Activated T-helper 9 cell treated with anti-CD3 and anti-CD28 coated beads, Interleukin-2, amount 50 U/mL, for 16 hours (primary cell): ENCODE data around the gene MRPS2.
"Not testable (repeated sequence)": the region's sequence is repeated elsewhere in the genome, so short reads cannot be mapped to it uniquely, and the experiment has no call there.

Experiments
- DNase-seq: peaks from one replicate; pipeline ENCODE4 v3.0.0-alpha.2; 2020; ENCODE audit warnings: low read depth

MRPS2 gene

DNA sequence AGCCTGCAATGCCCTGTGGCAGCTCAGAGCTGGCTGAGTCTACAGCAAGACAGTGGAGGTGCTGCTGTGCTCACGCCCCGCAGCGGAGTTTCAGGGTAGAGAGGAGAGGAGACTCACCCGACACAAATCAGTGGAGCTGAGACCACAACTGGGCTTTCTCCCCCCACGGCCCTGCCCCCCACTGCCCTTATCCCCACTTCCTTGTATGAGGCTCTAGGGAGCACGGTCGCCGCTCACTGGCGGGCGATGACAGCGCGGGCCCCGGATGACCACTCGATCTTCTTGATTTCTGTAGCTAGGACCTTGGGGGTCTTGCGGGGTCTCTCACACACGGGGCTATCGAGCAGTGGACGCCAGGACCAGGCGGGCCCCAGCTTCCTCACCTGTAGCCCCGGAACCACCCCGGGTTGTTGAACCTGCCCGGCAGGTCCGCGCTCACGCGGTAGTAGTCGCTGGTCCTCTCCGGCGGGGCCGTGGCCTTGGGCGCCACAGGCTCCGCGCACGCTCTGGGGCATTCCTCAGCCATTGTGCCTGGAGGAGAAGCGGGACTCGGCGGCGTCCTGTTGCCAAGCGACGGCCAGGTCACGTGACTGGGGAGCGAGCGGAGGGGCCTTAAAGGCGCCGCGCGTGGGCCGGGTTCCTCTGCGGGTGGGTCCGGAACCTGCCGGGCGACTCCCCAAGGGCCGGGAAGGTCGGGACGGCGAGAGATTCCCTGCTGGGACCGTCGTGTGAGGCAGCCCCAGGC, 984 bp upstream of the MRPS2 start:
- DNase-seq: peak; percentile 84

DNA sequence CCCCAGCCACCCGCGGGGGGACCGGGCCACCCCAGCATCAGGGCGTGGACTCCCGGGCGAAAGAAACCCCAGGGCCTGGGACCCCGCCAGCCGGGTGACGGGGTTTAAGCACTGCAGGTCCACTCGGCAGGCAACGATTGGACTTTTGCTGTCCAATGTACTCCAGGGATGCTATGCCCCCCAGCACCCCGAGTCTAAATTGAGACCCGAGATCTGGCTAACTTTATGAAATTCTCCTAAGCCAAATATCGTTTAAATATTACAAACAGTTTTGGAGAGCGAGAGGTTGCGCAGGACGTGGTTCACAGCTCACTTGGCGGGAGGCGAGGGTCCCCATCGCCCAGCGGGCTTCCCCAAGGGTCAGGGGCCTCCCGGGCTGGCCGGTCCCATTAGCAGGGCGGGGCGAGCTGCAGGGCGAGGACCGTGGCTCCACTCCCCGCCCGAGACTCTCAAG, 384 bp upstream of the MRPS2 start:
- DNase-seq: no peak

DNA sequence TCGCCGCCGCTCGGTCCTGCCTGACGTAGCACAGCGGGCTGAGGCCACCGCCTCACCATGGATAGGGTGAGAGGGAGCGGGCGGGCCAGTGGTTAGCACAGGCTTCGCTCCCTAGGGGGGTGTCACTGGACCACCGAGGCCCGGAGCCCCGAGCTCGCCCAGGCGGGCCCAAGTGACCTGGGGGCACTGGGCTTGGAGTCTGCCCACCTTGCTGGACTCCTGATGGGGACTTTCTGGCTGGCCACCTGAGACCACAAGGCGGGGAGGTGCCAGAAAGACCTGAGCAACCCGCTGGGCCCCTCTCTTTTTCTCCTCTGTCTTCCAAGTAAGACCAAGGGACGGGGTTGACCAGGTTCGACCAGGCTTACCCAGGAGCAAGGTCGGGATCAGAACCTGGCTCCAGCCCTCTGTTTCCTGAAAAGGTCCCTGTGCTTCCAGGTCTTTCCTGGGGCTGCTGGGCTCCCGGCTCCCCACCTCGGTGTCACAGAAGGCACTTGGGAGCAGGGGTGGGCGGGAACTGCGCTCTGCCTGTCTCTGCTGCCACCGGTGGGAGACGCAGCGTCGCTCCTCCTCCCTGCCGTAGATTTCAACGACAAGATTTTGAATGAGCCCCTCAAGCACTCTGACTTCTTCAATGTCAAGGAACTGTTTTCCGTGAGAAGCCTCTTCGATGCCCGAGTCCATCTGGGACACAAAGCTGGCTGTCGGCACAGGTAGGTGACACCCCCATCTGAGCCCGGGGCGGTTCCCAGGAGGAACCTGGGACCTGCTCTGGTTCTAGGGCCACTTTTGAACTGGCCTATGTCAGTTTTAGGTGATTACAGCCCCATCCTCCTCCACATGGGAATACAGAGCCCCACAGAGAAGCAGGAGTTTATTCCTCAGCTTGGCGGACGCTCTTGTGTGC, 1.0 kb downstream of the MRPS2 start:
- no peak for DNase-seq

DNA sequence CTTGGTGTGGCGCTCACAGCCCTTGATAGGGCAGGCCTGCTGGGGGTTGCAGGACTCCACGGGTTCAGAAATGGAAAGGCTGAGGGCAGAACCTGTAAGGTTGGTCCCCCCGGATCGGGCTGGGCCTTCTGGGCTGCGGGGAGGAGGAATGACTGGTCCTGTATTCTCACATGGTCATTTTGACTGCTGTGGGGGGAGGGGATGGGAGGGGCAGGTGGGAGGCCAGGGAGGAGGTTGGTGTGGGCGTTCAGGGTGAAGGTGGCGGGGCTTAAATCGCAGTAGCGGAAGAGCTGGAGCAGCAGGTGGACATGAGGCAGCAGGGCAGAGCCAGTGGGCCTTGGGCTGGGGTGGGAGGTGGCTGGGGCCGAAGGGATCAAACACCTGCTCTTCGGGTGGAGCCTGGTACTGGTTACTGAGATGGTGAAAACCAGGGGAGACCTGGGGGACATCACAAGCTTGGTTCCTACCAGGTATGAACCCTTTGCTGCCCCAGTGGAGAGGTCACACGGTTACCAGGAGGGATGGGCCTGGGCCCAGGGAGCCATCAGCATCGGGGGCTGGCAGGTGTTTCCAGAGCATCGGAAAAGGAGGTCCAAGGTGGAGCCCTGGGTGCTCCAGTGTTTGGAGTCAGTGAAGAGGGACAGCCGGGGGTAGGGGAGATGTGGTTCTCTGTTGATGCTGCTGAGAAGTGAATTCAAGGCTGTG, 1.8 kb downstream of the MRPS2 start:
- no peak for DNase-seq

DNA sequence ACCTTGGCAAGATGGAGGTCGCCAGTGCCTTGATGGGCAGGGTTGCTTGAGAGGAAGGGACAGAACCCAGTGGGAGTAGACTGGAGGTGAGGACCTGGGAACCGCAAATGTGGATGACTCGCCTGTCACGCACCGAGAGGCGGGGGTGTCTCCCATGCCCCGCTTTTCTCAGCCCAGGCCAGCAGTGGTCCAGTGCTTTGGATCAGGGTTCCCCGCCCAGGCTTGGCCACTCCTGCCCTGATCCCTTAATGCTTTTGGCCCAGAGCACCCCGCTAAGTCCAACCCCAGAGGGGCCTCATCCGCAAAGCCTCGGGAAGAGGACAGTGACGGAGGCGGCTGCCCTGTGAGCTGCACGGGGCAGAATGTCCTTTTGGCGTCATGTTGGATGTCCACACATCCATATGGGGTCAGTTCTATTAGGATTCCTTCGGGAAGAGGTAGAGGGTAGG, 2.4 kb downstream of the MRPS2 start:
- no peak for DNase-seq

DNA sequence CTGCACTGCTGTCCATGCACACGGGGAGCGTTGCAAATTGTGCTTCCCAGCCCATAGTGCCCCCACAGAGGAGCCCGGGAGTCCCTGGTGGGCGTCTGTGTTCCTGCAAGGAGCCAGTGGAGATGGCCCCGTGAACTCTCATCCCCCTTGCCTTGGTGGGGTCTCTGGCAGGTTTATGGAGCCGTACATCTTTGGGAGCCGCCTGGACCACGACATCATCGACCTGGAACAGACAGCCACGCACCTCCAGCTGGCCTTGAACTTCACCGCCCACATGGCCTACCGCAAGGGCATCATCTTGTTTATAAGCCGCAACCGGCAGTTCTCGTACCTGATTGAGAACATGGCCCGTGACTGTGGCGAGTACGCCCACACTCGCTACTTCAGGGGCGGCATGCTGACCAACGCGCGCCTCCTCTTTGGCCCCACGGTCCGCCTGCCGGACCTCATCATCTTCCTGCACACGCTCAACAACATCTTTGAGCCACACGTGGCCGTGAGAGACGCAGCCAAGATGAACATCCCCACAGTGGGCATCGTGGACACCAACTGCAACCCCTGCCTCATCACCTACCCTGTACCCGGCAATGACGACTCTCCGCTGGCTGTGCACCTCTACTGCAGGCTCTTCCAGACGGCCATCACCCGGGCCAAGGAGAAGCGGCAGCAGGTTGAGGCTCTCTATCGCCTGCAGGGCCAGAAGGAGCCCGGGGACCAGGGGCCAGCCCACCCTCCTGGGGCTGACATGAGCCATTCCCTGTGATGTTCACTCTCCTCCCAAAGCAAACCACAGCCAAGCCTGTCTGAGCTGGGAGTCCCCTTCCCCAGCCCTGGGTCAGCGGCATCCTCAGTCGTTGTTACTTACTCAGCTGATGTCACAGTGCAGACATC, 3.1 kb downstream of the MRPS2 start:
- DNase-seq: no peak

DNA sequence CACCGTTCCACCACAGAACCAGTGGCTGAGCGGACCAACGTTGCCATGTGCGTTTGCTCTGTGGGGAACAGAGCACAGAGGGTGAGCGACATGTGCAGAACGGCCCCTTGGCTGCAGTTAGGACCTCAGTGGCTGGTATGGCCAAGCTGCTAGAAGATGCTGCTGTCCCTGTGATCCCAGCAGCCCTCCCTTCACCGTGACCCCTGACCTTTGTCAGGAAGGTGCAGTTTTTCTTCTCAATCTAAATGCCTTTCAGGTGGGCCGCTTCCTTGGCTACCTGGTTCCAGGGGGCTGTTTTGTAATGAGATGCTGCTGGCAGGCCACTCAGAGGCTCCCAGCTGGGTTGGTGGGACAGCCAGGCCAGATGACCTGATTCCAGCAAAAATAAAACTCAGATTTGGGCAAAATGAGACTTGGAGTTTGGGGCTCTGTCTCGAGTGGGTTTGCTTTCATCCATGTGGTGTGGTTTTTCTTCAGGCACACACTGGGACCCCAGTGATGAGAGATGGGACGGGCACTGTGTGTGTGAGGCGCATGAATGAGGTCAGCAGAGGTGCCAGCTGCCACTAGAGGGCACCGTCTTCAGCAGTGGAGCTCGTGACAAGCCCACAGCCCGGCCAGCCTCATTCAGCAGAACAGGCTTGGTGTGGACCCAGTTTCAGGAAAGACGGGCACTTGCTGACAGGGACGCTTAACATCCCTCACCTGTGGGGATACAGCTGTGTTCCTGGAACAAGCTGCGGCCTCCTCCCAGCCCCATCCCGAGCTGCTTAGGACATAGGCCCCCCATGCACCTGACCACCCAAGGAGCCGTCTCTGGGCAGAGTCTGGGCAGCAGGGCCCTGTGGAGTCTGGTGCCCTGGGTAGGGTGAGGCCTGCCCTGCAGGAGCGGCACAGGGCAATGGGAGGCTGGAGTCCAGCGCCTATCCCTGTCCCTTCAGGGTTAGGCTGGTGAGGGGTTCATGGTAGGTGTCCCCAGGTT, 4.1 kb downstream of the MRPS2 start:
- peak; percentile 31 for DNase-seq

DNA sequence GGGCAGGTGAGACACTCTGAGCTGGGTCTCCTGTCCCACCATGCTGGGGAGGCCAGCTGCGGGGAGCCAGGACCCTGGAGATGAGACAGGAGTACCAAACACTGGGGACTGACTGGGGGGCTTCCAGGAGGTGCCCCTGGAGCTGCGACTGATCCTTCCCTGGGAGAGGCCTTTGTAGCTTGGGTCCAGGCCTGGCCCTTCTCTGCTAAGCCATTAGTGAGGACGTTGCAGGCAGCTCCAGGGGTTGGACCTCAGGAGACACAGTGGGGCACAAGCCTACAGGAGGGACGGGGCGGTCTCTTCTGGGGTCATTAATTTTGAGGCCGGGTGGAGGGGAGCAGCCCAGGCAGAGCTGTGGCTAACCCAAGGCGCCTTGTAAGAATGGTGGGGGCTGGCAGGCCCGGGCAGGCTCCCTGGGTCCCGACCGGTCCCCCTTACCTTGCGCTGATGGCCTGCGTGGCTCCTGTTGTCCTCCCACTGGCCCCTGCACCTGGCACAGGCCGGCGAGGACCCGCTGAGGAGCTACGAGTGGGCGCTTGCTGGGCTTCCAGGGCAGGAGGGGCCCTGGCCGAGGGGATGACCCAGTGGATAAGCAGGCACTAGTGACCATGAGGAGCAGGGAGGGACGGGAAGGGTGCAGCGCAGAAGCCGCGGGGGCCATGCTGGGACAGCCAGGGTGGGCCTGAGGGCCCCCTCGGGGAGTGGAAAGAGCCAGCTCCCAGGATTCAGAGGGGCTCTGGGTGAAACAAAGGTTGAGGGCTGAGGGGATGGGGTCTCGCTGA, 5.1 kb downstream of the MRPS2 start:
- DNase-seq: no peak

DNA sequence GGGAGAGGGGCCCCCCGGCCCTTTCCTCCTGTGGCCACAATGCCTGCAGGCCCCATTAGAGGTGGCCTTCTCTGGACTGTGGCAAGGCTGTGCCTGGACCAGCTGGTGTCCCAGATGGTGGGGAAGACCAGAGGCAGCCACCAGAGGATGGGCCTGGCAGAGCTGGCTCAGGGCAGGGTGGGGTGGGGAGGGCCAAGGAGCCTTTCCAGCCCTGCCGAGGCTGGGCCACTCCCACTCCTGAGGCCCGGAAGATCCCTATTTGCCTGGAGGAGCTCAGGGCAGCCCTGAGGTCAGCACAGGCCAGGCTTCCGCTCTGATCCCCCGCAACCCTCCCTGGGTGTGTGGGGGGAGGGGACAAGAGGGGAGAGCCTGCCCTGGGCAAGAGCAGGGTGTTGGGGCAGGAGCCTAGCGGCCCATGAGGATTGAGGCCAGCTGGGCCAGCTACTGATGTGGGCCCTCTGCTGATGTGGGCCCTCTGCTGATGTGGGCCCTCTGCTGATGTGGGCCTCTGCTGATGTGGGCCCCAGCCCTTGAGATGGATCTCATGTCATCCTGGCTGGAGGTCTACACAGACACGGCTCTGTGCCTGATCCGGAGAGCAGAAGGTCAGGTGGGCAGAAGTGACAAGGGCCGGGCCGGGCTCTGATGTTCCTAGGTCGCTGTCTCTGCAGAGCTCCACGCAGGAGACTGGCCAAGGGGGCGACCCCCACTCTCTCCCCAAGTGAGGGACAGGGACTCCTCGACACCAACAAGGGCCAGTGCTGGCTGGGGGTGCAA, 6.0 kb downstream of the MRPS2 start:
- no peak for DNase-seq

DNA sequence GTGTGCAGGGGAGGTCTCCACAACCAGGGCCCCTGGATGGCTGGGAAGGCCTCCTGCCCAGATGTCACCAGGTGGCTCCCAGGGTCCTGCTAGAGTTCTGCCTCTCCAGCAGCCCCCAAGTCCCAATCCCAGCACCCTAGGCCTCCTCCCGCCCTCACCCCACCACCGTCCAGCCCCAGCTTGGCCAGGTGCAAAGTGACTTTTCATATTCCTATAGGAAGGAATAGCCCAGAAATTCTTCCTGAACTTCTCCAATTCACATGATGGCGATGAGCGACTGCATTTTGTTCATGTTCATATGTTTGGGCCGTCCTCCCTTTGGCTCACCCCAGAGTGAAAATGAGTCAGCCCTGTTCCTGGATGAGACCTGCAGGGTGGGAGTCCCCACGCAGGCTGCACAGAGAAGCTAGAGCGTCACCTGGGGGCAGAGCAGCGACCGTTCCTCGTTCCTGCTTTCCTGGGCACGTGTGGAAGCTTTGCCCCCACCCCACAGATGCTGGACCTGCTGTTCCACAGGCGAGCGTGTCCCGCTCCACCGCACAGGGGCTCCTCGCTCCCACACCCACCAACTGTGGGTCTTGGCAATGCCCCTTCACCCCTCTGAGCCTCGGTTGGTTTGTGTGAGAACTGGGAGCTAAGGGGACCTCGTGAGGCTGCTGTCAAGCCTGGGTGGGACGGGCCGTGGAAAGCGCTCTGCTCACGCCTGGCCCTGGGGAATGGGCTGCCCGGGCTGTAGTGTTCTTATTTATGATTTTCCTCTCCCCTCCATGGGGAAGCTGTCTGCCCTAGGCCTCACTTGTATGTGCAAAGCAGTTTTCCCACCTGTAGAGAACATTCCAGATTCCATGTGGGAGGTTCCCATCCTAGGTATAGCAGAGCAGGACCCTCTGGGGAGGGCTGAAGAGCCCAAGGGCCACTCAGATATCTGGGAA, 6.9 kb downstream of the MRPS2 start:
- DNase-seq: no peak

DNA sequence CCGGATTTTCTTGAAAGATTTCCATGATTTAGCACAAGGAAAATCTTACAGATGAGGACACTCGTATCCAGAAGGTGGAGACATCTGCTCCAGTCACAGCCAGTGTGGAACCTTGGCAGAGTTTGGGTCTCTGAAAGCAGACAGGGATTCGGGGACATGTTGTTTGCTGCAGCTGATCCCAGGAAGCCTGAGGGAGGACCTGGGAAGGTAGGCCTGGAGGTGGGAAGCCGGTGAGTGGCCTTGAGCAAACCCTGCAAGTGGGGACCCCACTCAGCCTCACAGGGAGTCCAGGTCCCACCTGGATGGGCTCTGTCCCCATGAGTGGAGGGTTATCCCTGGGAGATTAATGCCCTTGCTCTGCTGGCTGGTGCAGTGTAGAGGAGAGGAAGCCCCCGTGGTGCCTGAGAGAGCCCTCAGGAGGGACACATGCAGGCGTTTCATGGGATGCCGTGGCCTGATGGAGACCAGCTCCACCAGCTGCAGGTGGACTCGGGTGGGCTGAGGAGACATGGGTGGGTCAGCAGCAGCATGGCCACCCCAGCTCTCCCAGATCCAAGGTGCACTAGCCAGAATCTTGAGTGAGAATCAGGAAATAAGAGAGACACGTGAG, 7.8 kb downstream of the MRPS2 start:
- DNase-seq: no peak

DNA sequence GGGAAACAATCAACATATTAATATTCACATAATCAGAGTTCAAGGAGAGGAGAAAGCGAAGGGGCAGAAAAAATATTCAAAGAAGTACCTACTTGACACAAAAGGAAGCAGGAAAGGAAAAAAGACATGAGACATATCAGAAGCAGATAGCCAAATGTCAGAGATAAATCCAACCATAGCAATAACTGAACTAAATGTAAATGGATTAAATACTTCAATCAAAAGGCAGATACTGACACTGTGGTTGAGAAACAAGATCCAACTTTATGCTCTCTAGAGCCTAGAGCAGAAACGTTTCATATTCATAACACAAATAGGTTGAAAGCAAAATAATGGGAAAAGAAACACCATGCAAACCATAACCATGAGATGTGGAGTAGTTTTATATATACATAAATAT, 9.0 kb downstream of the MRPS2 start:
- no peak for DNase-seq

DNA sequence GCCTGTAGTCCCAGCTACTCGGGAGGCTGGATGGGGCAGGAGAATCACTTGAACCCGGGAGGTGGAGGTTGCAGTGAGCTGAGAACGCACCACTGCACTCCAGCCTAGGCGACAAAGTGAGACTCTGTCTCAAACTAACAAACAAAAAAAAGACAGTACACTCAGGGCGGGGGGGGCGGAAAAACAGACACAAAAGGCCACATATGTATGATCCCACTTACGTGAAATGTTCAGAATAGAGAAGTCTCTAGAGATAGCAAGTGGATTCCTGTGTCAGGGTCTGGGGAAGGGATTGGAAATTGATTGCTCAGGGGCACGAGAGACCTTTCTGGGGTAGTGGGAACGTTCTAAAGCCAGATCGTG, 11.7 kb downstream of the MRPS2 start:
- DNase-seq: no peak

DNA sequence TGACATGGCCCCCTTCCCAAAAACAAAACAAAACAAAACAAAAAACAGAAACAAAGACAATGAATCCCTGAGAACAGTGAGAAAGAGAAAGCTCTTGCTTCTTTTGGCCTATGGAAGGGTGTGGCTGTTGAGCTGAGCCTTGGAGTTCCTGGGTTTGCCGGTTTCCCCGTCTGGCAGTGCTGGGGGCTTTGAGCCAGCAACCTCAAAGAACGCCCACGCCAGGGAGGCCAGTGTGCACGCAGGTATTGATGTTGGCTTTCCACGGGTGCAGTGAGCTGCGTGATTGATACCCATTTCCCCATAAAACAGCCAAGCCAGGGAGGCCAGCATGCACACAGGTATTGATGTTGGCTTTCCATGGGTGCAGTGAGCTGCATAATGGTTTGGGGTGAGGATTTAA, 12.4 kb downstream of the MRPS2 start:
- no peak for DNase-seq

DNA sequence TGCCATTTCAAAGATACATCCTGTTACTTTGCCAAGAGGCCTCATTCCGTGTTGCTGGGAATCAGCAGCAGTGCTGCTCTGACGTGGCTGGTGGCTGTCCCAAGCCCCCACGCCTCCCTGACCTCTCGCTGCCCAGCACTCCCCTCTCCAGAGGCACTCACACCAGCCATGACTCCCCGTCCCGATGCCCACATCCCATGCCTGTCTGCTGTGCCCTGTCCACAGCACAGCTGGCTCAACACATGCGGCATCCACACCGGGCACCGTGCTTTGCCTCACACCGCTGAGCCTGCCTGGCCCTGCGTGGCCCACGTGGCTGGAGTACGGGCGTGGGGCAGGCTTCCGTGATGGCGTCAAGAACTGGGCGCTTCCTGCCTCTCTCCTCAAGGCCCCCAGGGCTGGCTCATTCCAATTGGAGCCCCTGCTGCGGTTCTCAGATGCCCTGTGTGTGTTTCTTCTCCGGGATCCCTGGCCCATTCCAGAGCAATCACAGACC, 12.9 kb downstream of the MRPS2 start:
- DNase-seq: no peak

DNA sequence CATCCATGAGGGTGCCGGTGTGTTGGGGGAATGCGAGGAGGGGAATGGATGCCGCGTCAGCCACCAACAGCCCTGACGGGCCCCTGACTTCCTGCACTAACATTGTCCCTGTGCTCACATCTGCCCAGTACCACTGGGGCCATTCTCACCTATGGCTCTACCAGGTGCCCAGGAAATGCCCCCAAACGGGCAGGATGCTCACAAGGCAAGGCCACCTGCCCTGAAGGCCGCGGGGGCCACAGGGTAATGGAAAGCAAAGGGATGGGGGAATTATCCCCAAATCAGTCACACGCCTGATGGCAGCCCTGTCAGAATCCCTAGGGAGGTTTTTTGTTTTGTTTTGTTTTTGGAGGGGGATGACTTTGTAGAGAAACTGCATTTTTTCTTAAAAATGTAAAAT, 13.4 kb downstream of the MRPS2 start:
- DNase-seq: not testable (repeated sequence)
